ENCODE results near the gene UBE2I.
"Not testable (repeated sequence)": the region's sequence is repeated elsewhere in the genome, so short reads cannot be mapped to it uniquely, and the experiment has no call there.

Gene UBE2I

GRCh38 chr16:1314399-1315068 is 5.1 kb downstream of the UBE2I start:
- no peak for DNase-seq

- no peak for DNase-seq
Observed at GRCh38 chr16:1315081-1316032, 5.9 kb downstream of the UBE2I start.

- DNase-seq, result no peak
Observed at GRCh38 chr16:1316033-1316405, 6.6 kb downstream of the UBE2I start.

- no peak for DNase-seq
Observed at GRCh38 chr16:1317479-1318267, 8.2 kb downstream of the UBE2I start.

- DNase-seq, result no peak
Observed at GRCh38 chr16:1318268-1318545, 8.8 kb downstream of the UBE2I start.

DNA sequence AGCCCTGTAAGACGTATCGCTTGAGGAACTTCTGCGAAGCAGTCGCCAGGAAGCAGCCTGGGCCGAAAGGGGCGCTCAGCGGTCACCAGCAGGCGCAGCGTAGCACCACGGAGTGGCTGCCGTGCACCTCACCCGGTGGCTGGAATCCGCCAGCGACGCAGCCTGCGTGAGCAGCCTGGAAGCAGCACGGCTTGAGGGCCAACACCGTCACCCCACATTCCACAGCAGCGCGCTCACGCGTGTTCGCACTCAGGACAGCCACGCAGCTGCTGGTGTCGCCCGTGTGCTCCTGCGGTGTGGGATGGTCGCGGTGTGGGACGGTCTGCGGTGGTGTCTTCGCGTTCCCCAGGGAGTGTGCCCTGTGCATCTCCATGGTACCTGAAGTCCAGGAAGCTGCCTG is 9.6 kb downstream of the UBE2I start:
- DNase-seq, result no peak

DNA sequence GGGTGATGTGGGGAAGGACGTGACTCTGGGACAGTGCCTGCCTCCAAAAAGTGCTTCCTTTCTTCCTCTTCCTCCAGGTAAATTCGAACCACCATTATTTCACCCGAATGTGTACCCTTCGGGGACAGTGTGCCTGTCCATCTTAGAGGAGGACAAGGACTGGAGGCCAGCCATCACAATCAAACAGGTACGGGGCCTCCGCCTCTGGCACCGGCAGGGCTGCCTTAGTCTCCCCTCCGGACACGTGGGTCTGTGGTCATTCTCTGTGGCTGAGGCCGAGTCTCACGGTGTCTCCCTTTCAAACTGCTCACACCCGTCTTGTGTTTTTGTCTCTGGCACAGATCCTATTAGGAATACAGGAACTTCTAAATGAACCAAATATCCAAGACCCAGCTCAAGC is 10.7 kb downstream of the UBE2I start:
- DNase-seq, result no peak

DNA sequence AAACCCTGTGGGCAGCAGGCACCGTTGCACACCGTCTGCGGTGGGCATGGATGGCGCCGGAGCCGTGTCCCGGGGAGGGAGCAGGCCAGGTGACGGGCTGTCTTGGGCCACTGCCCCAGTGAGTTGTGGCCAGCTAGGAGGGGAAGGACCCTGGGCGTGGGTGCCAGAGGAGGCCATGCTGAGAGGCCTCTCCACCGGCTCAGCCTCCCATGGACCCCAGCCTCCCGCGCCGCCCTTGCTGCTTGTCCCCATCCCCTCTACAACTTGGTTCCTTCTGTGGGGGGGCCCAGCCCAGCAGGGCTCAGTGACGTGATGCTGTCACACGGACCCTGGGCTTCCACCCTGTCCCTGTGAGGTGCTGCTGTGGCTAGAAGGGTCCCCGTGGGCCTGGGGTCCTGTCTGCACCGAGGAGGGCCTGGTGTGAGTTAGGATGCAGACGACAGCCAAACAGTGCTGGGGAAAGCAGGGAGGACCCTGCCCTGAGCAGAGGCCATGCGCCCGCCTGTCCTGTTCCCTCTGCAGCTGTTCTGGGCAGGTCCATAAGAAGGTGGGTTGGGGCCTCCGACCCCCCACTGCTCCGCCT is 11.3 kb downstream of the UBE2I start:
- no peak for DNase-seq

GRCh38 chr16:1322407-1322806 is 13.0 kb downstream of the UBE2I start:
- DNase-seq, result no peak

DNA sequence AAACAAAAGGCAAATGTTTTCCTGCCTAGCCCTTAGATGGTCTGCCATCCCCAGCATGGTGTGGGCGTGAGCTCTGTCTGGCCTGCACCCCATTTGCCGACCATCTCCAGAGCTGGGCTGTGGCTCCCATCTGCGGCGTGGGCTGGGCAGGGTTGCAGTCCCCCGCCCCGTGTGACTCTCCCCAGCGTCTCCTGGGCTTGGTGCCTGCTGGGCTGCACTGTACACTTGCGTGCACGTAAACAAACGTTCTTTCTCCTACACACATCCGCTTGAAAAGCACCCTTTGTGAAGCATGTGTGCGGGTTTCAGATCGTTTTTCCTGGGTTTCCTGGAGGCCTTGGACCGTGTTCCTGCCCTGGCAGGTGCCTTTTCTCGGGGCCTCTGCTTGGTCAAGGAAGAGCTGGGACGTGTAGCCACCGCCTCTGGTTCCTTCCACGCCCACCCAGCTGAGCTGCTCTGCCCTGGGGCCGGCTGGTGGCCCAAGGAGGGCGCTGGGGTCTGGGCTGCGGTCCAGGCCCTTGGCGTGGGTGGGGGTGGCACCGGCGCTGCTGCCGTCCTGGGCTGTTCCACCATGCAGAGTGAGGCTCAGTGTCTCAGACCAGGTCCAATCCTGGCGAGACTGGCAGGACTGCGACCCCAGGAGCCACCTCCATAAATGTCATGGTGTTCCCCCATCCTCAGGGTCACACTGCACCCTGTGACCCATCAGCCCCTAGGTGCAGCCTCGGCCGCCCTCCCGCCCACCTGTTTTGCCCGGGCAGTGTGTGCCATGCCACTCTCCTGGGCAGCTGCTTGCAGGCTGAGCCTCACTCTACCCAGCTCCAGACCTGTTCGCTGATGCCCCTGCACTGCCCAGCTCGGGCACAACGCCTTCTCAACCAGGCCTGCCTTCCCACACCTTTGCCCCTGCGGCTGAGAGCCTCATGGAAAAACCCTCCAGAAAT is 14.1 kb downstream of the UBE2I start:
- DNase-seq, result no peak

- DNase-seq, result no peak
Observed at GRCh38 chr16:1324286-1324826, 14.9 kb downstream of the UBE2I start.

DNA sequence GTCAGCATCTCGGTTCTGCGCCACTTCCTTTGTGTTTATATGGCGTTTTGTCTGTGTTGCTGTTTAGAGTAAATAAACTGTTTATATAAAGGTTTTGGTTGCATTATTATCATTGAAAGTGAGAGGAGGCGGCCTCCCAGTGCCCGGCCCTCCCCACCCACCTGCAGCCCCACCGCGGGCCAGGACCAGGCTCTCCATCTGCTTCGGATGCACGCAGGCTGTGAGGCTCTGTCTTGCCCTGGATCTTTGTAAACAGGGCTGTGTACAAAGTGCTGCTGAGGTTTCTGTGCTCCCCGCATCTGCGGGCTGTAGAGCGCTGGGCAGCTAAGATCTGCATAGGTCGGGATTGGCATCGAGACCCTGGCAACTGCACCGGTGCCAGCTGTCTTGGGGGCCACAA is 15.8 kb downstream of the UBE2I start:
- no peak for DNase-seq

- DNase-seq, result no peak
Observed at GRCh38 chr16:1325673-1326371, 16.4 kb downstream of the UBE2I start.

GRCh38 chr16:1326391-1326790 is 17.0 kb downstream of the UBE2I start:
- DNase-seq, result no peak

DNA sequence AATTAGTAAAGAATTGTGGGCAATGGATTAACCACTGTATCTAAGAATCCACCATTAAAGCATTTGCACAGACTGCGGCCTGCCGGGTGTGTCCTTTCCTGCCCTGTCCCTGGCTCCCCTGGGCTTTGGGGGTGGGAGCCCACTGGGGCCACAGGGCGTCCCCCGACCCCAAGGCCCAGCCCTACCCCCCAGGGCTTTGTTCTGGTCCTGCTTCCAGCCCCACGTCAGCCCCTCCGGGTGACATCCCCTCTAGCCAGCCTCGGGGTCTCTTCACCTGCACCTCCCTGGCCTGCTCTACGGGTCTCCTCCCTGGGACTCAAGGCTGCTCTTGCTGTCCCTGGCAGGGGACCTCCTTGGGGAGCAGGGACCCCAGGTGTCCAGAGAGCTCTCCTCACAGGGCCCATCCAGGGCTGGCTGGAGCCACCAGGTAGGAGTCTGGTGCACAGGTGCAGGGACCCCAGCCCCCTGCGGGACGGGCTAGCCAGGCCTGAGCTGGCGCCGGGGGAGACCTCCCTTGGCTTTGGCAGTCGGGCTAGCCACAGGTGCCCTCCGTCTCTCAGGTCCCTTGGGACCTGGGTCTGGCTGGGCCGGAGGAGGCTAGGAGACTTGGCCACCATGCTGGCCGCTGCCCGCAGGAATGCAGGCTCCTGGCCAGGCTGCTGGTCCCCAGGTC is 17.6 kb downstream of the UBE2I start:
- DNase-seq, result no peak

- no peak for DNase-seq
Observed at GRCh38 chr16:1327619-1327947, 18.1 kb downstream of the UBE2I start.

DNA sequence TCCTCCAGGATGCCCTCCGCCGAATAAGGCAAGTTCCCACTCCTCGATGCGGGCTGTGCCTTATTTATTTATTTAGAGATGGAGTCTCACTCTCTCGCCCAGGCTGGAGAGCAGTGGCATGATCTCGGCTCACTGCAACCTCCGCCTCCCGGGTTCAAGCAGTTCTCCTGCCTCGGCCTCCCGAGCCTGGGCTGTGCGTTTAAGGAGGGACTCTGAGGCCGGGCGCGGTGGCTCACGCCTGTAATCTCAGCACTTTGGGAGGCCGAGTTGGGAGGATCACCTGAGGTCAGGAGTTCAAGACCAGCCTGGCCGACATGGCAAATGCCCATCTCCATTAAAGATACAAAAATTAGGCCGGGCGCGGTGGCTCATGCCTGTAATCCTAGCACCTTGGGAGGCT is 18.7 kb downstream of the UBE2I start:
- DNase-seq, result not testable (repeated sequence)

DNA sequence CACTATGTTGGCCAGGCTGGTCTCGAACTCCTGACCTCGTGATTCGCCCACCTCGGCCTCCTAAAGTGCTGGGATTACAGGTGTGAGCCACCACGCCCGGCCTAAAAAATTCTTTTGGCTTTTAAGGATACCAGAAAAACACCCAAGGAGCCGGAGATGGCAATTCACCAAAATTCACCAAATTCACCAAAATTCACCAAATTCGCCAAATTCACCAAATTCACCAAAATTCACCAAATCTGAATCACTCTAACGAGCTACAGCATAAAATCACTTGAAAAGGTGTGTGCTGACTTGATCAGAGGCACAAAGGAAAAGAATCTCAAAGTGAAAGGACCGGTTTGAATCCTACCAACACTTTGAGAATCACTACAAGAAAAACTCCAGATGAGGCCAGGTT is 19.5 kb downstream of the UBE2I start:
- not testable (repeated sequence) for DNase-seq

GRCh38 chr16:1330260-1330914 is 21.0 kb downstream of the UBE2I start:
- DNase-seq, result no peak
